PC-3 (cell line): ENCODE data around the gene SPSB3. TPM values are rescaled to one million over a fixed set of nuclear protein-coding genes. Genes with fewer than 3 reads are reported as not detected.

Experiments
- ATAC-seq: fragments of 200-7000 bp; cut with Tn5 transposase; 2 replicates; pipeline ENCODE4 v1.9.1; 2020; ENCODE audit warnings: mild to moderate bottlenecking, moderate library complexity
- BruUV-seq: library from RNA; stranded (reverse); fragments of 400-500 nt; replicated peaks from 2 replicates; lab custom pipeline; 2021; lab: Mats Ljungman, UMichigan
- CTCF ChIA-PET: fragments of 300-600 bp; sonication (Branson Sonifier 250); formaldehyde crosslinking; loops from one replicate; lab custom pipeline; 2022; ENCODE audit warnings: antibody characterized with exemption; lab: Charles Lee
- POLR2A ChIA-PET: fragments of 300-600 bp; sonication (Branson Sonifier 250); formaldehyde crosslinking; loops from one replicate; lab custom pipeline; 2022; ENCODE audit warnings: antibody characterized with exemption; ENCODE audit not compliant: unreplicated experiment; lab: Charles Lee
- DNase-seq: peaks from one replicate; pipeline ENCODE4 v3.0.0-alpha.2; 2015
- H2AFZ ChIP-seq: fragments of 300-600 bp; sonication (generic); 2 replicates; pipeline ENCODE4 v1.6.0; 2016; ENCODE audit warnings: antibody characterized with exemption, low read length
- H3F3A ChIP-seq: fragments of 300-600 bp; sonication (generic); one replicate; pipeline ENCODE4 v1.6.0; 2017; ENCODE audit warnings: antibody characterized with exemption, low read length, control low read depth, mild to moderate bottlenecking; ENCODE audit not compliant: unreplicated experiment
- H3K27ac ChIP-seq: fragments of 300-600 bp; sonication (generic); 2 replicates; pipeline ENCODE4 v1.5.1; 2016; ENCODE audit warnings: mild to moderate bottlenecking, low read length
- H3K27me3 ChIP-seq: fragments of 300-600 bp; sonication (generic); 2 replicates; pipeline ENCODE4 v1.6.1; 2016; ENCODE audit warnings: low read length, mixed read lengths
- H3K36me3 ChIP-seq: fragments of 300-600 bp; sonication (generic); 2 replicates; pipeline ENCODE4 v1.6.1; 2016; ENCODE audit warnings: low read depth, mixed run types, low read length, mixed read lengths
- H3K4me1 ChIP-seq: fragments of 300-600 bp; sonication (generic); 2 replicates; pipeline ENCODE4 v1.5.1; 2016; ENCODE audit warnings: low read length; ENCODE audit not compliant: insufficient read depth
- H3K4me2 ChIP-seq: fragments of 300-600 bp; sonication (generic); 2 replicates; pipeline ENCODE4 v1.6.0; 2016; ENCODE audit warnings: low read length
- H3K4me3 ChIP-seq: fragments of 300-600 bp; sonication (generic); 2 replicates; pipeline ENCODE4 v1.5.1; 2016; ENCODE audit warnings: mild to moderate bottlenecking, low read length, mixed read lengths
- H3K79me2 ChIP-seq: fragments of 300-600 bp; sonication (generic); 2 replicates; pipeline ENCODE4 v1.6.1; 2017; ENCODE audit warnings: low read length, mixed read lengths
- H3K9ac ChIP-seq: fragments of 300-600 bp; sonication (generic); 2 replicates; pipeline ENCODE4 v1.6.0; 2016; ENCODE audit warnings: mild to moderate bottlenecking, low read length
- H3K9me2 ChIP-seq: fragments of 300-600 bp; sonication (generic); replicated peaks from 2 replicates; pipeline ENCODE4 v1.6.1; 2016; ENCODE audit warnings: mixed run types, low read length, mixed read lengths
- H3K9me3 ChIP-seq: fragments of 300-600 bp; sonication (generic); 2 replicates; pipeline ENCODE4 v1.6.1; 2016; ENCODE audit warnings: low read length, mixed read lengths
- H4K20me1 ChIP-seq: fragments of 300-600 bp; sonication (generic); 2 replicates; pipeline ENCODE4 v1.6.1; 2016; ENCODE audit warnings: low read length, mixed read lengths
- CTCF ChIP-seq: fragments of 300-600 bp; sonication (generic); conservative IDR thresholded peaks from 2 replicates; pipeline ENCODE4 v1.5.1; 2017; ENCODE audit warnings: antibody characterized with exemption, low read depth, mild to moderate bottlenecking, low read length
- EZH2 ChIP-seq: fragments of 300-600 bp; sonication (generic); IDR thresholded peaks from one replicate; pipeline ENCODE4 v1.6.1; 2017; ENCODE audit warnings: antibody characterized with exemption, mild to moderate bottlenecking, low read length; ENCODE audit not compliant: unreplicated experiment
- EZH2phosphoT487 ChIP-seq: fragments of 300-600 bp; sonication (generic); IDR thresholded peaks from 2 replicates; pipeline ENCODE4 v1.6.1; 2018; ENCODE audit warnings: mild to moderate bottlenecking, antibody characterized with exemption, low read length, borderline replicate concordance
- intact Hi-C: fragments of 100-400 bp; cut with micrococcal nuclease; formaldehyde crosslinking; loops from 2 replicates; pipeline ENCODE4 v1.9.0; 2023
- total RNA-seq: library from RNA; depleted of rRNA; stranded (reverse); fragments of >200 nt; gene quantifications from 2 replicates; pipeline ENCODE4 v1.2.3, GENCODE V29; 2014

SPSB3 gene
- total RNA-seq, 1 experiment from 2014 or later = 27.4 TPM

GRCh38 chr16:1744338-1744840, 38.0 kb downstream of the SPSB3 start:
- intact Hi-C loops = no loop called here
- BruUV-seq = no TSS peak
- Histone ChIP-seq H3K79me2 (no peaks in the 10 kb centered on the region), H4K20me1 (no peaks in the 10 kb centered on the region), H3K27me3 (no peaks in the 10 kb centered on the region), H3K4me2 (no peak overlapping the region), H3K36me3 (no peaks in the 10 kb centered on the region), H3K9me3 (no peaks in the 10 kb centered on the region), H2AFZ (no peak overlapping the region), H3K9ac (no peak overlapping the region), H3K4me3 (no peak overlapping the region), H3K4me1 (no peaks in the 10 kb centered on the region), H3F3A (no peaks in the 10 kb centered on the region), H3K27ac (no peak overlapping the region), H3K9me2 (no peaks in the 10 kb centered on the region)
- ATAC-seq (no peak), DNase-seq (no peak)
- POLR2A ChIA-PET = no interaction called here
- CTCF ChIA-PET = no interaction called here
- no peak for TF ChIP-seq EZH2
- no peak for TF ChIP-seq EZH2phosphoT487
- TF ChIP-seq CTCF = no peak

- Histone ChIP-seq H3K4me3 (no peak overlapping the region), H3K9ac (no peak overlapping the region), H3K36me3 (no peaks in the 10 kb centered on the region), H4K20me1 (no peaks in the 10 kb centered on the region), H3F3A (no peaks in the 10 kb centered on the region), H3K79me2 (no peaks in the 10 kb centered on the region), H3K27me3 (no peaks in the 10 kb centered on the region), H2AFZ (no peak overlapping the region), H3K4me2 (no peak overlapping the region), H3K9me3 (no peaks in the 10 kb centered on the region), H3K4me1 (no peaks in the 10 kb centered on the region), H3K9me2 (no peaks in the 10 kb centered on the region), H3K27ac (no peak overlapping the region)
- POLR2A ChIA-PET = no interaction called here
- CTCF ChIA-PET = no interaction called here
- BruUV-seq = no TSS peak
- intact Hi-C loops = no loop called here
- no peak for DNase-seq
- TF ChIP-seq CTCF = no peak
- no peak for TF ChIP-seq EZH2
- TF ChIP-seq EZH2phosphoT487 = no peak
- no peak for ATAC-seq
Measured at GRCh38 chr16:1743376-1744337, 38.7 kb downstream of the SPSB3 start.
